ENCODE measurements around the gene ZG16.
"Not testable (repeated sequence)": the region's sequence is repeated elsewhere in the genome, so short reads cannot be mapped to it uniquely, and the experiment has no call there.

ZG16 gene, protein sequence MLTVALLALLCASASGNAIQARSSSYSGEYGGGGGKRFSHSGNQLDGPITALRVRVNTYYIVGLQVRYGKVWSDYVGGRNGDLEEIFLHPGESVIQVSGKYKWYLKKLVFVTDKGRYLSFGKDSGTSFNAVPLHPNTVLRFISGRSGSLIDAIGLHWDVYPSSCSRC

DNA sequence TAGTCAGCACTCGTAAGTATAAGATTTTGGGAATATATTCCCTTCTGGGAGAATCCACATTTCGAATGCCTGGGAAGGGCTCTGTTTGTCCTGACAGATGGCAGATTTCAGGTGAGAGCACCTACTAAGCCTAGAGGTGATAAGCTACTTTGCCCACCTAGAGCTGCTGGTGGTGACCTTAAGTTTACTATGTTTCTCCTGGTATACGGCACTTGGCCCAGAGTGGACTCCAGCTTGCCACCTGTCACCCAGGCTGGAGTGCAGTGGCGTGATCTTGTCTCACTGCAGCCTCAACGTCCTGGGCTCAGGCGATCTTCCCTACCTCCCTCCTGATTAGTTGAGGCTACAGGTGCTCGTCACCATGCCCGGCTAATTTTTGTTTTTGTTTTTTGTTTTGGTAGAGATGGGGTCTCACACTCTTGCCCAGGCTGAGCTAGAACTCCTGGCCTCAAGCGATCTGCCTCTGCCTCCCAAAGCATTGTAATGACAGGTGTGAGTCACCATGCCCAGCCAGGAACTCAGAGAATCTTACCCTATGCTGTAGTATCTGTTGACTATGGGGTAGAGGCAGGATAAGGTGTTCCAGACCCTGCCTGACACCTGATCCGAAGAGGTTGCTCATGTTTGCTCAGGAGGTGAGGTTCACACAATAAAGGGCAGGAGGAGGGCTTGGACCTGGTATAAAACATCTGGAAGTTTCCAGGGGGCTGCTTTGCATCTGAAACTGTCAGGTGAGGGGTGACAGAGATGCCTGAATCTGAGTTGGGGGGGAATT is at the start of gene ZG16:
TSS of gene ZG16 (plus strand) at position 681 of the 775 bp plus-strand sequence. CDS start 1,011 bp downstream, outside the sequence.
- no peak for DNase-seq (ENCODE audit: low read depth in 2 of 2)

DNA sequence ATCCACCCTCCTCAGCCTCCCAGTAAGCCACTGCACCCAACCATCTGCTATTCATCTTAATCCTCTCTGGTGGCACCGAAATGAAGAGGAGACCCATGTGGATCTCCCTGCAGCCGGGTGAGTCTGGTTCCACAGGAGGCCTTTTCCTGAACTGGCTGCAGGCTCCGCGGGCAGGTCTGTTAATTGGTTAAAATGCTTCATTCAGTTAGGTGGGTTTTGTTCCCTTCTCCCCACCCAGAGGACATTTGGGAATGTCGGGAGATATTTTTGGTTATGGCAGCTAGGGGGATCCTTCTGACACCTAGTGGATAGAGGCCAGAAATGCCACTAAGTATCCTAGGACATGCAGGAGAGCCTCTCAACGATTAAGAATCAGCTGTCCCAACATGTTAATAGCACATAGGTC is 48.9 kb upstream of the ZG16 start:
- no peak for DNase-seq (ENCODE audit: low read depth in 2 of 2)

DNA sequence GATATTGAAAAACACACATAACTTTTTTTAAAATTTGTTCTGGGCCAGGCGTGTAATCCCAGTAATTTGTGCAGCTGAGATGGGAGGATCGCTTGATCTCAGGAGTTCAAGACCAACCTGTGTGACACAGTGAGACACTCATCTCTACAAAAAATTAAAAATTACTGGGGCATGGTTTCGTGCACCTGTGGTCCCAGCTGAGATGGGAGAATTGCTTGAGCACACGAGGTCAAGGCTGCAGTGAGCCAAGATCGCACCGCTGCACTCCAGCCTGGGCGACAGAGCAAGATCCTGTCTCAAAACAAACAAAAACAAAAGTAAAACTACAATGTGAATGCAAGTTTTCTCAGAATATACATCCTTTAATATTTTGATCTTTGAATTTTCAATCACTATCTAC is 47.4 kb upstream of the ZG16 start:
- no peak for DNase-seq (ENCODE audit: low read depth in 2 of 2)

DNA sequence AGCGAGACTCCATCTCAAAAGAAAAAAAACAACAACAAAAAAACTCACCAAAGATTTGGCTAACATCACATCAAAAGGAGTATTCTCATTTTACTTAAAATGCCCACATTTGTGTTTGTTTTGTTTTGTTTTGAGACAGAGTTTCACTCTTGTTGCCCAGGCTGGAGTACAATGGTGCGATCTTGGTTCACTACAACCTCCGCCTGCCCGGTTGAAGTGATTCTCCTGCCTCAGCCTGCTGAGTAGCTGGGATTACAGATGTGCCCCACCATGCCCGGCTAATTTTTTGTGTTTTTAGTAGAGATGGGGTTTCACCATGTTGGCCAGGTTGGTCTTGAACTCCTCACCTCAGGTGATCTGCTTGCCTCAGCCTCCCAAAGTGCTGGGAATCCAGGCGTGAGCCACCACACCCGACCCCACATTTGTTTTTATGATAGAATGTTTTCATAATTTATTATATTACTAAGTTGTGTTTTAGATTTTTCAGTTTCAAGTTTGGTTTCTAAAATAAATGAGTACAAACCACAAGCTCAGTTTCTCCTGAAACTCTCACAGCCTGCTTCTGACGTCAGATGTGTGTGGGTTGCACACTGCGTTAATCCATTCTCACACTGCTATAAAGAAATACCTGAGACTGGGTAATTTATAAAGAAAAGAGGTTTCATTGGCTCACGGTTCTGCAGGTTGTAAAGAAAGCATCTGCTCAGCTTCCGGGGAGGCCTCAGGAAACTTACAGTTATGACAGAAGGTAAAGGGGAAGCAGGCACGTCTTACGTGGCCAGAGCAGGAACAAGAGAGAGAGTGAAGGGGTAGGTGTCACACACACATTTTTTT is 46.1 kb upstream of the ZG16 start:
- peak; percentile 56 to 77 for DNase-seq (ENCODE audit: low read depth in 2 of 2)

DNA sequence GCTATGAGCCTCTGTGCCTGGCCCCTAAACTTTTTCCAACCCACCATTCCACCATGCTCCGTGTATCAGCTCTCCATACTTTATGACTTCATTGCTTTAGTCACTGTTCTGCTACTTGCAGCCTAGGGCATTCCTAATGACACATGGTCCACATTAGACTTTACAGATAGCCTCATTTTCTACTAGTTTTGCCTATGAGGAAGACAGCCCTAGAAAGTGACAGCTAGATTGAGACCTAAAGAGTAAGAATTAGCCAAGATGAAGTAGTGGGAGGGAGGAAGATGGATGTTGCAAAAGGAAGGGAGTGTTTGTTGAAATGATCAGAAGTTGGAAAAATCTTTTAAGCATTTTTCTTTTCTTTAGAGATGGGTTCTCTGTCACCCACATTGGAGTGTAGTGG is 43.3 kb upstream of the ZG16 start:
- DNase-seq (ENCODE audit: low read depth in 2 of 2) = no peak

DNA sequence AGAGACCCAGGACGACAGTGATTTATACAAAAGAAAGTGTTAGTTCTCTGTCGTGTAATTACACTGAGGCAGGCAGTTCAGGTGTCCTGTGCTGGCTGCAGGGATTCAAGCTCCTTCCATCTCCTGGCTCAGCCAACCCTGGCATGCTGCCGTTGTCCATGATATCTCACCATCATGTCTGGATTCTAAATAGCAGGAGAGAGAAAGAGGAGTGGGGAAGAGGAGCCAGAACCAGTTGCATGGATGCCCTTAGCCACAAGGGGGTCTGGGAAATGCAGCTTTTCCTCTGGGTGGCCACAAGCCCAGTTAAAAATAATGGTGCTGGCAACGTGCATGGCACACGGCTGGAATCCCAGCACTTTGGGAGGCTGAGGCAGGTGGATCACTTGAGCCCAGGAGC is 41.9 kb upstream of the ZG16 start:
- no peak for DNase-seq (ENCODE audit: low read depth in 2 of 2)

DNA sequence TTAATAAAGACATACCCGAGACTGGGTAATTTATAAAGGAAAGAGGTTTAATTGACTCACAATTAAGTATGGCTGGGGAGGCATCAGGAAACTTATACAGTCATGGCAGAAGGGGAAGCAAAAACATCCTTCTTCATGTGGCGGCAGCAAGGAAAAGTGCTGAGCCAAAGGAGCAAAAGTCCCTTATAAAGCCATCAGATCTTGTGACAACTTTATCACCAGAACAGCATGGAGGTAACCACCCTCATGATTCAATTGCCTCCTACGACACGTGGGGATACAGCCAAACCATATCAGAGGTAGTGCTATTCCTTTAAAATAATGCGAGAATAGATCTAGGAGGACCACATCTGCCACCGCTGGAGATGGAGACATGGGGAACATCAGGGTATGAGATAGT is 41.3 kb upstream of the ZG16 start:
- DNase-seq (ENCODE audit: low read depth in 2 of 2) = no peak

DNA sequence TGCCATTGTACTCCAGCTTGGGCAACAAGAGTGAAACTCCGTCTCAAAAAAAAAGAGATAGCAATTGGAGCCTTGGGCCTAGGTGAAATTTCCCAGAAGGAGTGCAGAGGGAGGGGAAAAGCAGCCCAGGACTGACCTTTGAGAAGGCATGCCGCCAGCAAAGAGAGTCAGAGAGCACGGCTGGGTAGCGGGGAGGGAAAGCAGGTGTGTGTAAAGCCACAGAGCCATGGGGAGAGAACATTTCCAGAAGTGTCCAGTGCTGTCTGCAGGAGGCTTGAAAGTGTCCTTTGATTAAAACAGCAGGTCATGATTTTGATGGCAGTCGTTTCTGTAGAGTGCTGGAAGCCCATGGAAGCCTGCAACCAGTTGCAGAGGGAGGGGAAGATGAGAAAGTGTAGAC is 40.3 kb upstream of the ZG16 start:
- DNase-seq (ENCODE audit: low read depth in 2 of 2) = no peak

DNA sequence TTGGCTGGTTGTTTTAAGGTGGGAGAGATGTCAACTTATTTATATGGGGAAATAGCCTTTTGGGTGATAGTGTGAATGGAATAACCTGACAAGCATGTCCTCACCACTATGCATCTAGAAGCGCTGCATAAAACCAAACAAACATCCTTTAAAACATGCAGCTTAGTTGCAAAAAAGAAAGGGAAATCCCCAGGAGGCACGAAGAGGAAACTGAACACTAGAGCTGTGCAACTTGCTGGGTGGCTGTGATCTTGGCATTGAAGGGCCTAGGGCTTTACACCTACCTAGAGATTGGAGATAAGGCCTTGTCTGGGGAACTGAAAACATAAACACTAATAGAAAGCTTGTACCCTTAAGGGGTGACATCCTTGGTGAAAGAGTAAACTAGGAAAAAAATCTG is 39.5 kb upstream of the ZG16 start:
- DNase-seq (ENCODE audit: low read depth in 2 of 2) = no peak

DNA sequence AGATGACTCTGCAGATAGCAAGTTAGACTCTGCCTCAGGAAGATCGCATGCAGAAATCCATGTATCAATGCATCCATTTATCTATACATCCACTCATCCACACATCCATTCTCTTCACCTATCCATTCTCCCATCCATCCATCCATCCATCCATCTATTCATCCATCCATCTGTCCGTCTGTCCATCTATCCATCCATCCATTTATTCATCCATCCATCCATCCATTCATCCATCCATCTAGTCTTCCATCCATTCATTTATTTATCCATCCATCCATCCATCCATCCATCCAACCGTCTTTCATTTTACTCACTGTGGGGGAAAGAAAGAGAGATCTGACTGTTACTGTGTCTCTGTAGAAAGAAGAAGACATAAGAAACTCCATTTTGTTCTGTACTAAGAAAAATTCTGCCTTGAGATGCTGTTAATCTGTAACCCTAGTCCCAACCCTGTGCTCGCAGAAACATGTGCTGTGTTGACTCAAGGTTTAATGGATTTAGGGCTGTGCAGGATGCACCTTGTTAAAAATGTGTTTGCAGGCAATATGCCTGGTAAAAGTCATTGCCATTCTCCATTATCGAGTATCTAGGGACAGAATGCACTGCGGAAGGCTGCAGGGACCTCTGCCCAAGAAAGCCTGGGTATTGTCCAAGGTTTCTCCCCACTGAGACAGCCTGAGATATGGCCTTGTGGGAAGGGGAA is 38.0 kb upstream of the ZG16 start:
- not testable (repeated sequence) for DNase-seq (ENCODE audit: low read depth in 2 of 2)

DNA sequence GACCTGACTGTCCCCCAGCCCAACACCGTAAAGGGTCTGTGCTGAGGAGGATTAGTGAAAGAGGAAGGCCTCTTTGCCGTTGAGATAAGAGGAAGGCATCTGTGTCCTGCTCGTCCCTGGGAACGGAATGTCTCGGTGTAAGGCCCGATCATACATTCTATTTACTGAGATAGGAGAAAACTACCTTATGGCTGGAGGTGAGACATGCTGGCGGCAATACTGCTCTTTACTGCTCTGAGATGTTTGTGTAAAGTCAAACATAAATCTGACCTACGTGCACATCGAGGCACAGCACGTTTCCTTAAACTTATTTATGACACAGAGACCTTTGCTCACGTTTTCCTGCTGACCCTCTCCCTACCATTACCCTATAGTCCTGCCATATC is 37.4 kb upstream of the ZG16 start:
- DNase-seq (ENCODE audit: low read depth in 2 of 2) = not testable (repeated sequence)

DNA sequence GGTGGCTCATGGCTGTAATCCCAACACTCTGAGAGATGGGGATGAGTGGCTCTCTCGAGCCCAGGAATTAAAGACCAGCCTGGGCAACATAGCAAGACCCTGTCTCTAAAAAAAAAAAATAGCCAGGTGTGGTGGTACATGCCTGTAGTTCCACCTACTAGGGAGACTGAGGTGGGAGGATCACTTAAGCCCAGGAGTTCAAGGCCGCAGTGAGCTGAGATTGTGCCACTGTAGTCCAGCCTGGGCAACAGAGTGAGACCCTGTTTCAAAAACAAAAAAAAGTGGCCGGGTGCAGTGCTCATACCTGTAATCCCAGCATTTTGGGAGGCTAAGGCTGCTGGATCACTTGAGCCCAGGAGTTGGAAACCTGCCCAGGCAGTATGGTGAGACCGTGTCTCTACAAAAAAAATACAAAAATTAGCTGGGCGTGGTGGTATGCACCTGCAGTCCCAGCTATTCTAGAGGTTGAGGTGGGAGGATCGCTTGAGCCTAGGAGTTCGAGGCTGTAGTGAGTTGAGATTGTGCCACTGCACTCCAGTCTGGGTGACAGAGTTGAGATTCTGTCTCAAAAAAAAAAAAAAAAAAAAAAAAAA is 35.3 kb upstream of the ZG16 start:
- no peak for DNase-seq (ENCODE audit: low read depth in 2 of 2)

DNA sequence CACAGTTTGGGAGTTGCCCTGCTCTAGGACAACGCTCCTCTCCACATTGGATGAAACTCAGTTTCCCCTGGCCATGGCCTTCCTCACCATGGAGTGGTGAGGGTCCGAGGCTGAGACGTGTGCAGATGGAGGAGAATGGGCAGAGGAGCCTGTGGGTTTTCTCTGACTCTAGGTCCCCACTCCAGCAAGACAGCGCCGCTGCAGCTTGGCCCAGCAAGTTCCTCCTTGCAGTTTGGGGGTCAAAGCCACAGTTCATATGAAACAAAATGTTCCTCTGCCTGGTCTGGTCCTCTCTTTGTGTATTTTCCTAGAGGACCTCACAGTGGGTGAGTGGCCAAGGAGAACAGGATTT is 34.6 kb upstream of the ZG16 start:
- no peak for DNase-seq (ENCODE audit: low read depth in 2 of 2)

DNA sequence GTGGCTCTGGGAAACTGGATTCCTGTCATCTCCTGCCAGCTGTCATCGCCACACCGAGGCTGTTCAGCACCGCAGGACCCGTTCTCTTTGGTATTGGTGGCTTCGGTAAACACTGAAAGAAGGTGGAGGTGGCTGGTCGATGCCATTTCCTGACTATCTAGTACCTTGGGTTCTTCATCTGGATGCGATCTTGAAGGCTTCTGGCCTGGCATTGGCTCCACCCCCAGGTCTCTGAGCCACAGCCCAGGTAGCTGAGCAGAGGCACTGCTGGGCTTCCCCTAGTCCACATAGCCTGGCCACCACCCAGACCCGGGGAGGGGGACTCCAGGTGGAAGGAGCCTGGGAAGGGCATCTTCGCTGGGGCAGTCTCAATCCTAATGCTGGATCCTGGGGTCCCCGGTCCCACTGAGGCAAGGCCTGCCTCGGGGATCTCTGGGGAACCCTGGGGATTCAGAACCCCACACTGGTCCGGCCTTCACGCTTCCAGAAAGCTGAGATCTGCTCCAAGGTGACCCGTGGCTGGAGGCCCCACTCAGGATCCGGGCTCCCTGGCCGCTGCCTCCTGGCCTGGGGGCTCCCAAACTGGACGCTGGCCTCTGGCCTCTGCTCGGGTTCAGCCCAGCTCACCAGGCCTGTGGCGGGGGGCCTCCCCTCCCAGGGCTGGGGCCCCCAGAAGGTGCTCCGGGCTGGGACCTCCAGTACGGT is 34.1 kb upstream of the ZG16 start:
- peak in 1 of 2 donors; percentile 29 for DNase-seq (ENCODE audit: low read depth in 2 of 2)

DNA sequence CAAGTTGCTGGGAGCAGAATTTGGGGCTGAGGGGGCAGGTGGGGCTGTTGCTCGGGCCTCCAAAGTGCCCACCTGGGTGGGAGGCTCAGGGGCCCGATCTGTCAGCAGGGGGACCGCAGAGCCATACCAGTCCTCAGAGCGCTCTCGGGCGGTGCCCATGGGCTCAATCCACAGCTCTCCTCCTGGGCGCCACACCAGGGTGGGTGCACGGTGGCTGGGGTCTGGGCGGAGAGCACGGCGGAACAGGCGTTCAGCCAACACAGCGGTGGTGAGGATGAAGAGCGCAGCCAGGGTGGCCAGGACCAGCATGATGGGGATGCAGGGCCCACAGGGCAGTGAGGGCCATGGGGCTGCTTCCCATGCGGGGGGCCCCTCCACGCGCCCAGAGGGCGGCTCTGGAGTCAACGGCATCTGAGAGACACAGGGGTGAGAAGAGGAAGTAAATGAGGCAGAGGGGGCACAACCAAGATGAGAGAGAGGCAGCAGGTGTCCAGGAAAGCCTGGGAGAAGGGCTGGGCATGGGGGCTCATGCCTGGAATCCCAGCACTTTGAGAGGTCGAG is 33.4 kb upstream of the ZG16 start:
- no peak for DNase-seq (ENCODE audit: low read depth in 2 of 2)

DNA sequence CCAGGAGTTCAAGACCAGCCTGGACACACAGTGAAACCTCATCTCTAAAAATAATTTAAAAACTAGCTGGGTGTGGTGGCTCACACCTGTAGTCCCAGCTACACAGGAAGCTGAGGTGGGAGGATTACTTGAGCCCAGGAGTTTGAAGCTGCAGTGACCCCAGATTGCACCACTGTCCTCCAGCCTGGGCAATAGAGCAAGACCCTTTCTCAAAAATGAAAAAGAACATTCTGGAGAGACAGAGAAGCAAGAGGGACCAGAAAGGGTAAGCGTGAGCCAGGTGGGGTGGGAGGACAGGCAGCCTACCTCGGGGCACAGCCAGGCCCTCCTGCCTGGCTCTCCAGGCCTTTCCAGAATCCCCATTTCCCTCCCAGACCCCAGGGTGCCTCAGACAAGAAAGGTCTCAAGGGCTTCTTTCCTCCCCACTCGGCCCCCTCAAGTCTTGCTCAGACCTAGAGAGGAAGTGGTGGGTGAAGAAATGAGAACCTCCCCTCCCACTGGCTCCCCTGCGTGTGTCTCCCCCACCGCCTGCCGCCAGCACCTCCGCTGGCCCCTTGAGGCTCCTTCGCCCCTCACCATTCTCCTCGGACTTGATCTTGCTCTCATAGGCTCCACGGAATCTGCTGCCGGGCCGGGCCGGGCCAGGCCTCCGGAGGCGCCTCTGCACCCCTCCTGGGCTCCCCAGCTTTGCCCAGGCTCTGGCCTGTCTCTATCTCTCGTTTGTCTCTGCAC is 32.8 kb upstream of the ZG16 start:
- peak; percentile 39 to 50 for DNase-seq (ENCODE audit: low read depth in 2 of 2)

DNA sequence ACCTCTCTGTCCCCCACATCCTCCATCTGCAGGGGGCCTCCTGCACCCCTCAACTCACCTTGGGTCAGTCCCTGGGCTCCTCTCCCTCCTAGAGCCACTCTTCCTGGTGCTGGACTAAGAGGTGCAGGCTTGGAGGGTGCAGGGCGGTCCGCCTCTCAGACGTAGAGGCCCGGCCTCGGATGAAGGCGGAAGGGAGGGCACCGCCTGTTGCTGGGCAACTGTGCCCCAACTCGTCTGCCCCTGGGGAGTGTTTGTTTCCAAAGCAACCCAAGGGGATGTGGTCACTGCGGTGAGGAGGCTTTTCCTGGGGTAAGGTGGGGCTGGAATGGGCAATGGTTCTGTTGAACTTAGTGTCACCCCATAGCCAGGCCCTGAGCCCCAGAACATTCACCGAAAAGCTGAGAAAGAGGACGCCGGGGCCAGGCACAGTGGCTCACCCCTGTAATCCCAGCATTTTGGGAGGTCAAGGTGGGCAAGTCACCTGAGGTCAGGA is 32.2 kb upstream of the ZG16 start, which contains the start of gene C16orf54:
TSS of gene C16orf54 (minus strand) at position 138 of the 493 bp plus-strand sequence. CDS start 1,039 bp downstream, outside the sequence.
- DNase-seq (ENCODE audit: low read depth in 2 of 2) = peak; percentile 76 to 85

DNA sequence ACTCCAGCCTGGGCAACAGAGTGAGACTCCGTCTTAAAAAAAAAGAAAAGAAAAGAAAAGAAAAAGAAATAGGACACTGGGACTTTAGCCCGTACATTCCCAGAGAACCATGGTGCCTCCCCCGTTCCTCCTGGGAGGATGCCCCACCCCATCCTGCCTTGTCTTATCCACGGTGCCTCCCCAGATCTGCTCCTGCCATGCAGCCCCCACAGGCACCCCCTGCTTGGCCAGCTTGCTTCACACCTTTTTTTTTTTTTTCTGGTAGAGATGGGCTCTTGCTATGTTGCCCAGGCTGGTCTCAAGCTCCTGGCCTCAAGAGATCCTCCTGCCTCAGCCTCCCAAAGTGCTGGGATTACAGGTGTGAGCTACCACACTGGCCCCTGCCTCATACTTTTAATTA is 31.5 kb upstream of the ZG16 start:
- not testable (repeated sequence) for DNase-seq (ENCODE audit: low read depth in 2 of 2)

DNA sequence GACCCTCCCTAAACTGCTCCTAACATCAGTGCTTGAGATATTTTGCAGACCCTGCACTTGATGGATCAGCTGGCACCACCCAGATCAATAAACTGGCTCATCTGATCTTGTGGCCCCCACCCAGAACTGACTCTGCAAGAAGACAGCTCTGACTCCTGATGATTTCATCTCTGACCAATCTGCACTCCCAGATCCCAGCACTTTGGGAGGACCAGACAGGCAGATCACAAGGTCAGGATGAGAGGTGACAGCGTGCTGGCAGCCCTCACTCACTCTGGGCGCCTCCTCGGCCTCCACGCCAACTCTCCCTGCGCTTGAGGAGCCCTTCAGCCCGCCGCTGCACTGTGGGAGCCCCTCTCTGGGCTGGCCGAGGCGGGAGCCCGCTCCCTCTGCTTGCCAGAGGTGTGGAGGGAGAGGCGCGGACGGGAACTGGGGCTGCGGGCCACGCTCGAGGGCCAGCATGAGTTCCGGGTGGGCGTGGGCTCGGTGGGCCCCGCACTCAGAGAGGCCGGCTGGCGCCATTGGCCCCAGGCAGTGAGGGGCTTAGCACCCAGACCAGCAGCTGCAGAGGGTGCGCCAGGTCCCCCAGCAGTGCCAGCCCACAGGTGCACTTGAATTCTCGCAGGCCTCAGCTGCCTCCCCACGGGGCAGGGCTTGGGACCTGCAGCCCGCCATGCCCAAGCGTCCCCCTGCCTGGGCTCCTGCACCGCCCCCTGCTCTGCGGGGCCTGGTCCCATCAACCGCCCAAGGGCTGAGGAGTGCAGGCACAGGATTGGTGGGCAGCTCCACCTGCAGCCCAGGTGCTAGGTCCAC is 29.9 kb upstream of the ZG16 start:
- no peak for DNase-seq (ENCODE audit: low read depth in 2 of 2)
